Measurements from ENCODE around the gene ATOH7.
"Not testable (repeated sequence)": the region's sequence is repeated elsewhere in the genome, so short reads cannot be mapped to it uniquely, and the experiment has no call there.

Gene ATOH7

GRCh38 chr10:68221196-68221595, 10.7 kb downstream of the ATOH7 start:
- no peaks in the 10 kb centered on the region for H3K36me3 ChIP-seq (ENCODE audit: control insufficient read depth in 2 of 2, insufficient read depth in 2 of 2, low read length in 2 of 2)
- no peak overlapping the region for H3K9ac ChIP-seq (ENCODE audit: low read depth in 1 of 2, low read length in 2 of 2)
- no peaks in the 10 kb centered on the region for H3K27me3 ChIP-seq (ENCODE audit: control insufficient read depth in 2 of 2, insufficient read depth in 2 of 2, low read length in 2 of 2)
- H3K27ac ChIP-seq (ENCODE audit: low read depth in 2 of 2, low read length in 2 of 2) = no peak overlapping the region
- H3K4me3 ChIP-seq (ENCODE audit: low read length in 2 of 2) = no peak overlapping the region
- H3K9me3 ChIP-seq (ENCODE audit: control insufficient read depth in 2 of 2, low read length in 2 of 2) = no peaks in the 10 kb centered on the region
- H3K4me1 ChIP-seq (ENCODE audit: control insufficient read depth in 2 of 2, insufficient read depth in 2 of 2, low read length in 2 of 2) = peaks cover 2 to 9% of the 10 kb centered on the region in 2 donors

- Histone ChIP-seq H3K4me1 (ENCODE audit: control insufficient read depth in 2 of 2, insufficient read depth in 2 of 2, low read length in 2 of 2) (peaks cover 2 to 9% of the 10 kb centered on the region in 2 donors), H3K4me3 (ENCODE audit: low read length in 2 of 2) (peak overlapping the region in 1 of 2 donors; percentile 10), H3K36me3 (ENCODE audit: control insufficient read depth in 2 of 2, insufficient read depth in 2 of 2, low read length in 2 of 2) (no peaks in the 10 kb centered on the region), H3K27me3 (ENCODE audit: control insufficient read depth in 2 of 2, insufficient read depth in 2 of 2, low read length in 2 of 2) (no peaks in the 10 kb centered on the region), H3K27ac (ENCODE audit: low read depth in 2 of 2, low read length in 2 of 2) (peak overlapping the region in 1 of 2 donors; percentile 21), H3K9ac (ENCODE audit: low read depth in 1 of 2, low read length in 2 of 2) (no peak overlapping the region), H3K9me3 (ENCODE audit: control insufficient read depth in 2 of 2, low read length in 2 of 2) (no peaks in the 10 kb centered on the region)
These were observed 13.1 kb downstream of the ATOH7 start for GRCh38 chr10:68218786-68219185.

- no peaks in the 10 kb centered on the region for H3K9me3 ChIP-seq (ENCODE audit: control insufficient read depth in 2 of 2, low read length in 2 of 2)
- H3K27me3 ChIP-seq (ENCODE audit: control insufficient read depth in 2 of 2, insufficient read depth in 2 of 2, low read length in 2 of 2) = no peaks in the 10 kb centered on the region
- no peak overlapping the region for H3K4me3 ChIP-seq (ENCODE audit: low read length in 2 of 2)
- no peaks in the 10 kb centered on the region for H3K4me1 ChIP-seq (ENCODE audit: control insufficient read depth in 2 of 2, insufficient read depth in 2 of 2, low read length in 2 of 2)
- H3K27ac ChIP-seq (ENCODE audit: low read depth in 2 of 2, low read length in 2 of 2) = no peak overlapping the region
- no peak overlapping the region for H3K9ac ChIP-seq (ENCODE audit: low read depth in 1 of 2, low read length in 2 of 2)
- no peaks in the 10 kb centered on the region for H3K36me3 ChIP-seq (ENCODE audit: control insufficient read depth in 2 of 2, insufficient read depth in 2 of 2, low read length in 2 of 2)
These were observed 19.1 kb downstream of the ATOH7 start for GRCh38 chr10:68212721-68213352.

GRCh38 chr10:68211669-68212068, 20.2 kb downstream of the ATOH7 start:
- Histone ChIP-seq H3K4me3 (ENCODE audit: low read length in 2 of 2) (no peak overlapping the region), H3K36me3 (ENCODE audit: control insufficient read depth in 2 of 2, insufficient read depth in 2 of 2, low read length in 2 of 2) (no peaks in the 10 kb centered on the region), H3K27ac (ENCODE audit: low read depth in 2 of 2, low read length in 2 of 2) (no peak overlapping the region), H3K27me3 (ENCODE audit: control insufficient read depth in 2 of 2, insufficient read depth in 2 of 2, low read length in 2 of 2) (no peaks in the 10 kb centered on the region), H3K4me1 (ENCODE audit: control insufficient read depth in 2 of 2, insufficient read depth in 2 of 2, low read length in 2 of 2) (no peaks in the 10 kb centered on the region), H3K9me3 (ENCODE audit: control insufficient read depth in 2 of 2, low read length in 2 of 2) (no peaks in the 10 kb centered on the region), H3K9ac (ENCODE audit: low read depth in 1 of 2, low read length in 2 of 2) (no peak overlapping the region)

GRCh38 chr10:68208424-68209042, 23.4 kb downstream of the ATOH7 start:
- no peaks in the 10 kb centered on the region for H3K27me3 ChIP-seq (ENCODE audit: control insufficient read depth in 2 of 2, insufficient read depth in 2 of 2, low read length in 2 of 2)
- no peak overlapping the region for H3K4me3 ChIP-seq (ENCODE audit: low read length in 2 of 2)
- H3K4me1 ChIP-seq (ENCODE audit: control insufficient read depth in 2 of 2, insufficient read depth in 2 of 2, low read length in 2 of 2) = no peaks in the 10 kb centered on the region
- H3K36me3 ChIP-seq (ENCODE audit: control insufficient read depth in 2 of 2, insufficient read depth in 2 of 2, low read length in 2 of 2) = no peaks in the 10 kb centered on the region
- no peaks in the 10 kb centered on the region for H3K9me3 ChIP-seq (ENCODE audit: control insufficient read depth in 2 of 2, low read length in 2 of 2)
- no peak overlapping the region for H3K27ac ChIP-seq (ENCODE audit: low read depth in 2 of 2, low read length in 2 of 2)
- H3K9ac ChIP-seq (ENCODE audit: low read depth in 1 of 2, low read length in 2 of 2) = no peak overlapping the region

GRCh38 chr10:68202960-68203353, 29.0 kb downstream of the ATOH7 start:
- Histone ChIP-seq H3K9me3 (ENCODE audit: control insufficient read depth in 2 of 2, low read length in 2 of 2) (no peaks in the 10 kb centered on the region), H3K27me3 (ENCODE audit: control insufficient read depth in 2 of 2, insufficient read depth in 2 of 2, low read length in 2 of 2) (no peaks in the 10 kb centered on the region), H3K9ac (ENCODE audit: low read depth in 1 of 2, low read length in 2 of 2) (no peak overlapping the region), H3K4me3 (ENCODE audit: low read length in 2 of 2) (no peak overlapping the region), H3K36me3 (ENCODE audit: control insufficient read depth in 2 of 2, insufficient read depth in 2 of 2, low read length in 2 of 2) (no peaks in the 10 kb centered on the region), H3K27ac (ENCODE audit: low read depth in 2 of 2, low read length in 2 of 2) (no peak overlapping the region), H3K4me1 (ENCODE audit: control insufficient read depth in 2 of 2, insufficient read depth in 2 of 2, low read length in 2 of 2) (no peaks in the 10 kb centered on the region)

- Histone ChIP-seq H3K4me1 (ENCODE audit: control insufficient read depth in 2 of 2, insufficient read depth in 2 of 2, low read length in 2 of 2) (no peaks in the 10 kb centered on the region), H3K27ac (ENCODE audit: low read depth in 2 of 2, low read length in 2 of 2) (no peak overlapping the region), H3K9ac (ENCODE audit: low read depth in 1 of 2, low read length in 2 of 2) (no peak overlapping the region)
These were observed 35.2 kb downstream of the ATOH7 start for GRCh38 chr10:68196701-68197100.

GRCh38 chr10:68195776-68196175, 36.1 kb downstream of the ATOH7 start:
- not testable (repeated sequence) for H3K9ac ChIP-seq (ENCODE audit: low read depth in 1 of 2, low read length in 2 of 2); H3K9me3 ChIP-seq (ENCODE audit: control insufficient read depth in 2 of 2, low read length in 2 of 2); H3K27ac ChIP-seq (ENCODE audit: low read depth in 2 of 2, low read length in 2 of 2); H3K4me1 ChIP-seq (ENCODE audit: control insufficient read depth in 2 of 2, insufficient read depth in 2 of 2, low read length in 2 of 2); H3K4me3 ChIP-seq (ENCODE audit: low read length in 2 of 2); H3K36me3 ChIP-seq (ENCODE audit: control insufficient read depth in 2 of 2, insufficient read depth in 2 of 2, low read length in 2 of 2); H3K27me3 ChIP-seq (ENCODE audit: control insufficient read depth in 2 of 2, insufficient read depth in 2 of 2, low read length in 2 of 2)

More at GRCh38 chr10:68196701-68197100, 35.2 kb downstream of the ATOH7 start:
- H3K4me3 ChIP-seq (ENCODE audit: low read length in 2 of 2) = no peak overlapping the region
- H3K36me3 ChIP-seq (ENCODE audit: control insufficient read depth in 2 of 2, insufficient read depth in 2 of 2, low read length in 2 of 2) = no peaks in the 10 kb centered on the region
- no peaks in the 10 kb centered on the region for H3K27me3 ChIP-seq (ENCODE audit: control insufficient read depth in 2 of 2, insufficient read depth in 2 of 2, low read length in 2 of 2)
- no peaks in the 10 kb centered on the region for H3K9me3 ChIP-seq (ENCODE audit: control insufficient read depth in 2 of 2, low read length in 2 of 2)

- Histone ChIP-seq H3K27me3 (ENCODE audit: control insufficient read depth in 2 of 2, insufficient read depth in 2 of 2, low read length in 2 of 2) (peaks cover 0 to 2% of the 10 kb centered on the region in 2 donors), H3K27ac (ENCODE audit: low read depth in 2 of 2, low read length in 2 of 2) (no peak overlapping the region), H3K36me3 (ENCODE audit: control insufficient read depth in 2 of 2, insufficient read depth in 2 of 2, low read length in 2 of 2) (no peaks in the 10 kb centered on the region), H3K9me3 (ENCODE audit: control insufficient read depth in 2 of 2, low read length in 2 of 2) (no peaks in the 10 kb centered on the region), H3K4me3 (ENCODE audit: low read length in 2 of 2) (no peak overlapping the region), H3K9ac (ENCODE audit: low read depth in 1 of 2, low read length in 2 of 2) (no peak overlapping the region), H3K4me1 (ENCODE audit: control insufficient read depth in 2 of 2, insufficient read depth in 2 of 2, low read length in 2 of 2) (no peaks in the 10 kb centered on the region)
These were observed 37.6 kb downstream of the ATOH7 start for GRCh38 chr10:68194290-68194689.

- Histone ChIP-seq H3K4me1 (ENCODE audit: control insufficient read depth in 2 of 2, insufficient read depth in 2 of 2, low read length in 2 of 2) (no peaks in the 10 kb centered on the region), H3K36me3 (ENCODE audit: control insufficient read depth in 2 of 2, insufficient read depth in 2 of 2, low read length in 2 of 2) (no peaks in the 10 kb centered on the region), H3K9me3 (ENCODE audit: control insufficient read depth in 2 of 2, low read length in 2 of 2) (no peaks in the 10 kb centered on the region), H3K27me3 (ENCODE audit: control insufficient read depth in 2 of 2, insufficient read depth in 2 of 2, low read length in 2 of 2) (peaks cover 0 to 4% of the 10 kb centered on the region in 2 donors), H3K4me3 (ENCODE audit: low read length in 2 of 2) (no peak overlapping the region), H3K27ac (ENCODE audit: low read depth in 2 of 2, low read length in 2 of 2) (no peak overlapping the region), H3K9ac (ENCODE audit: low read depth in 1 of 2, low read length in 2 of 2) (no peak overlapping the region)
These were observed 39.8 kb downstream of the ATOH7 start for GRCh38 chr10:68192113-68192512.
